Measurements from ENCODE around the gene PDIA5.

PDIA5 gene

GRCh38 chr3:123098426-123099330 is 31.9 kb downstream of the PDIA5 start:
- H3K27ac ChIP-seq (ENCODE audit: low read length) = no peak overlapping the region
- no peak overlapping the region for H3K9ac ChIP-seq (ENCODE audit: low read depth, low read length)
- H3K4me3 ChIP-seq (ENCODE audit: low read length) = no peak overlapping the region
- peaks cover 16% of the 10 kb centered on the region for H3K4me1 ChIP-seq (ENCODE audit: insufficient read depth, low read length)
- no peaks in the 10 kb centered on the region for H3K9me3 ChIP-seq (ENCODE audit: insufficient read depth, low read depth, low read length)
- H3K36me3 ChIP-seq (ENCODE audit: insufficient read depth, low read depth, low read length) = peaks cover 37% of the 10 kb centered on the region
- H3K27me3 ChIP-seq (ENCODE audit: insufficient read depth, low read length) = no peaks in the 10 kb centered on the region

- H3K4me3 ChIP-seq (ENCODE audit: low read length) = no peak overlapping the region
- H3K9me3 ChIP-seq (ENCODE audit: insufficient read depth, low read depth, low read length) = no peaks in the 10 kb centered on the region
- no peak overlapping the region for H3K27ac ChIP-seq (ENCODE audit: low read length)
- H3K36me3 ChIP-seq (ENCODE audit: insufficient read depth, low read depth, low read length) = peaks cover 40% of the 10 kb centered on the region
- H3K27me3 ChIP-seq (ENCODE audit: insufficient read depth, low read length) = no peaks in the 10 kb centered on the region
- peaks cover 16% of the 10 kb centered on the region for H3K4me1 ChIP-seq (ENCODE audit: insufficient read depth, low read length)
- H3K9ac ChIP-seq (ENCODE audit: low read depth, low read length) = no peak overlapping the region; the same call in 1 of the 2 replicates
Measured at GRCh38 chr3:123099331-123100192, 32.7 kb downstream of the PDIA5 start.

GRCh38 chr3:123100193-123100776 is 33.5 kb downstream of the PDIA5 start:
- peaks cover 47% of the 10 kb centered on the region for H3K36me3 ChIP-seq (ENCODE audit: insufficient read depth, low read depth, low read length)
- H3K9me3 ChIP-seq (ENCODE audit: insufficient read depth, low read depth, low read length) = no peaks in the 10 kb centered on the region
- H3K27me3 ChIP-seq (ENCODE audit: insufficient read depth, low read length) = no peaks in the 10 kb centered on the region
- H3K9ac ChIP-seq (ENCODE audit: low read depth, low read length) = no peak overlapping the region
- H3K4me3 ChIP-seq (ENCODE audit: low read length) = no peak overlapping the region
- peaks cover 16% of the 10 kb centered on the region for H3K4me1 ChIP-seq (ENCODE audit: insufficient read depth, low read length)
- H3K27ac ChIP-seq (ENCODE audit: low read length) = no peak overlapping the region

- Histone ChIP-seq H3K4me3 (ENCODE audit: low read length) (no peak overlapping the region), H3K9me3 (ENCODE audit: insufficient read depth, low read depth, low read length) (no peaks in the 10 kb centered on the region), H3K36me3 (ENCODE audit: insufficient read depth, low read depth, low read length) (peaks cover 66% of the 10 kb centered on the region)
Measured at GRCh38 chr3:123102249-123102648, 35.4 kb downstream of the PDIA5 start.

GRCh38 chr3:123102826-123103225 is 36.0 kb downstream of the PDIA5 start:
- H3K4me1 ChIP-seq (ENCODE audit: insufficient read depth, low read length) = peaks cover 16% of the 10 kb centered on the region
- no peak overlapping the region for H3K9ac ChIP-seq (ENCODE audit: low read depth, low read length)
- no peak overlapping the region for H3K4me3 ChIP-seq (ENCODE audit: low read length)
- H3K36me3 ChIP-seq (ENCODE audit: insufficient read depth, low read depth, low read length) = peaks cover 66% of the 10 kb centered on the region
- no peaks in the 10 kb centered on the region for H3K9me3 ChIP-seq (ENCODE audit: insufficient read depth, low read depth, low read length)
- H3K27ac ChIP-seq (ENCODE audit: low read length) = no peak overlapping the region
- no peaks in the 10 kb centered on the region for H3K27me3 ChIP-seq (ENCODE audit: insufficient read depth, low read length)

More at GRCh38 chr3:123102249-123102648, 35.4 kb downstream of the PDIA5 start:
- Histone ChIP-seq H3K27ac (ENCODE audit: low read length) (no peak overlapping the region), H3K9ac (ENCODE audit: low read depth, low read length) (no peak overlapping the region), H3K4me1 (ENCODE audit: insufficient read depth, low read length) (peaks cover 16% of the 10 kb centered on the region), H3K27me3 (ENCODE audit: insufficient read depth, low read length) (no peaks in the 10 kb centered on the region)

GRCh38 chr3:123104550-123104949 is 37.7 kb downstream of the PDIA5 start:
- no peak overlapping the region for H3K27ac ChIP-seq (ENCODE audit: low read length)
- H3K4me1 ChIP-seq (ENCODE audit: insufficient read depth, low read length) = peaks cover 2% of the 10 kb centered on the region
- no peaks in the 10 kb centered on the region for H3K27me3 ChIP-seq (ENCODE audit: insufficient read depth, low read length)
- H3K4me3 ChIP-seq (ENCODE audit: low read length) = no peak overlapping the region
- peaks cover 61% of the 10 kb centered on the region for H3K36me3 ChIP-seq (ENCODE audit: insufficient read depth, low read depth, low read length)
- H3K9me3 ChIP-seq (ENCODE audit: insufficient read depth, low read depth, low read length) = no peaks in the 10 kb centered on the region
- H3K9ac ChIP-seq (ENCODE audit: low read depth, low read length) = no peak overlapping the region

- H3K9ac ChIP-seq (ENCODE audit: low read depth, low read length) = no peak overlapping the region
- no peaks in the 10 kb centered on the region for H3K4me1 ChIP-seq (ENCODE audit: insufficient read depth, low read length)
- H3K27ac ChIP-seq (ENCODE audit: low read length) = no peak overlapping the region
- H3K27me3 ChIP-seq (ENCODE audit: insufficient read depth, low read length) = no peaks in the 10 kb centered on the region
- H3K9me3 ChIP-seq (ENCODE audit: insufficient read depth, low read depth, low read length) = no peaks in the 10 kb centered on the region
- peaks cover 61% of the 10 kb centered on the region for H3K36me3 ChIP-seq (ENCODE audit: insufficient read depth, low read depth, low read length)
- no peak overlapping the region for H3K4me3 ChIP-seq (ENCODE audit: low read length)
Measured at GRCh38 chr3:123105201-123106189, 38.7 kb downstream of the PDIA5 start.

GRCh38 chr3:123110282-123110975 is 43.6 kb downstream of the PDIA5 start:
- H3K4me3 ChIP-seq (ENCODE audit: low read length) = no peak overlapping the region
- H3K4me1 ChIP-seq (ENCODE audit: insufficient read depth, low read length) = no peaks in the 10 kb centered on the region; the same call in 1 of the 2 replicates
- no peak overlapping the region for H3K27ac ChIP-seq (ENCODE audit: low read length)
- no peak overlapping the region for H3K9ac ChIP-seq (ENCODE audit: low read depth, low read length)
- no peaks in the 10 kb centered on the region for H3K9me3 ChIP-seq (ENCODE audit: insufficient read depth, low read depth, low read length)
- peaks cover 55% of the 10 kb centered on the region for H3K36me3 ChIP-seq (ENCODE audit: insufficient read depth, low read depth, low read length)
- H3K27me3 ChIP-seq (ENCODE audit: insufficient read depth, low read length) = no peaks in the 10 kb centered on the region

GRCh38 chr3:123110976-123111615 is 44.3 kb downstream of the PDIA5 start:
- Histone ChIP-seq H3K27me3 (ENCODE audit: insufficient read depth, low read length) (no peaks in the 10 kb centered on the region), H3K27ac (ENCODE audit: low read length) (no peak overlapping the region), H3K36me3 (ENCODE audit: insufficient read depth, low read depth, low read length) (peaks cover 51% of the 10 kb centered on the region), H3K4me3 (ENCODE audit: low read length) (no peak overlapping the region), H3K9ac (ENCODE audit: low read depth, low read length) (no peak overlapping the region), H3K4me1 (ENCODE audit: insufficient read depth, low read length) (no peaks in the 10 kb centered on the region; the same call in 1 of the 2 replicates), H3K9me3 (ENCODE audit: insufficient read depth, low read depth, low read length) (no peaks in the 10 kb centered on the region)

- Histone ChIP-seq H3K9me3 (ENCODE audit: insufficient read depth, low read depth, low read length) (no peaks in the 10 kb centered on the region), H3K36me3 (ENCODE audit: insufficient read depth, low read depth, low read length) (peaks cover 49% of the 10 kb centered on the region), H3K9ac (ENCODE audit: low read depth, low read length) (no peak overlapping the region), H3K27me3 (ENCODE audit: insufficient read depth, low read length) (no peaks in the 10 kb centered on the region), H3K27ac (ENCODE audit: low read length) (no peak overlapping the region), H3K4me1 (ENCODE audit: insufficient read depth, low read length) (no peaks in the 10 kb centered on the region; the same call in 1 of the 2 replicates), H3K4me3 (ENCODE audit: low read length) (no peak overlapping the region)
Measured at GRCh38 chr3:123111640-123112039, 44.8 kb downstream of the PDIA5 start.

Measured in iPS-20b (cell line).